NT2/D1 (cell line): ENCODE results near the gene ITPK1.

Source experiments
- DNase-seq: peaks from one replicate; pipeline ENCODE4 v3.0.0-alpha.2; 2011; ENCODE audit warnings: low read depth, low spot score
- H3K27me3 ChIP-seq: 2 replicates; pipeline ENCODE4 v1.6.0; 2011; ENCODE audit warnings: mild to moderate bottlenecking; ENCODE audit not compliant: insufficient read length, insufficient read depth
- H3K36me3 ChIP-seq: 2 replicates; pipeline ENCODE4 v1.6.1; 2011; ENCODE audit warnings: mild to moderate bottlenecking, low read length, mixed read lengths; ENCODE audit not compliant: insufficient read depth, insufficient read length
- H3K4me1 ChIP-seq: 2 replicates; pipeline ENCODE4 v1.5.1; 2011; ENCODE audit not compliant: insufficient read depth, insufficient read length
- H3K4me3 ChIP-seq: 2 replicates; pipeline ENCODE4 v1.5.1; 2011; ENCODE audit warnings: low read depth; ENCODE audit not compliant: insufficient read length
- H3K9ac ChIP-seq: 2 replicates; pipeline ENCODE4 v1.6.0; 2011; ENCODE audit warnings: low read depth; ENCODE audit not compliant: insufficient read length
- H3K9me3 ChIP-seq: 2 replicates; pipeline ENCODE4 v1.5.1; 2011; ENCODE audit warnings: mild to moderate bottlenecking, low read length; ENCODE audit not compliant: insufficient read depth
- SUZ12 ChIP-seq: IDR thresholded peaks from 2 replicates; pipeline ENCODE4 v1.6.1; 2011; ENCODE audit not compliant: insufficient read length, insufficient read depth; ENCODE audit errors: extremely low read depth
- YY1 ChIP-seq: IDR thresholded peaks from 2 replicates; pipeline ENCODE4 v1.6.1; 2011; ENCODE audit not compliant: insufficient read length, insufficient read depth
- ZNF274 ChIP-seq: IDR thresholded peaks from 2 replicates; pipeline ENCODE4 v1.6.1; 2011; ENCODE audit warnings: mild to moderate bottlenecking, low read depth, low read length

The ITPK1 gene

GRCh38 chr14:92950773-92951172 lies 165.0 kb downstream of the ITPK1 start:
- no peak overlapping the region for H3K4me3 ChIP-seq
- H3K27me3 ChIP-seq, result no peaks in the 10 kb centered on the region
- no peaks in the 10 kb centered on the region for H3K4me1 ChIP-seq
- H3K36me3 ChIP-seq, result peaks cover 8% of the 10 kb centered on the region
- no peak for DNase-seq
- TF ChIP-seq ZNF274 (no peak), SUZ12 (no peak), YY1 (no peak)
- H3K9me3 ChIP-seq, result no peaks in the 10 kb centered on the region
- H3K9ac ChIP-seq, result no peak overlapping the region

GRCh38 chr14:92950193-92950540 lies 165.6 kb downstream of the ITPK1 start:
- no peak overlapping the region for H3K9ac ChIP-seq
- DNase-seq, result no peak
- no peak overlapping the region for H3K4me3 ChIP-seq
- H3K4me1 ChIP-seq, result no peaks in the 10 kb centered on the region
- peaks cover 13% of the 10 kb centered on the region for H3K36me3 ChIP-seq
- H3K9me3 ChIP-seq, result no peaks in the 10 kb centered on the region
- no peak for TF ChIP-seq SUZ12
- TF ChIP-seq YY1, result no peak
- no peak for TF ChIP-seq ZNF274
- no peaks in the 10 kb centered on the region for H3K27me3 ChIP-seq

DNA sequence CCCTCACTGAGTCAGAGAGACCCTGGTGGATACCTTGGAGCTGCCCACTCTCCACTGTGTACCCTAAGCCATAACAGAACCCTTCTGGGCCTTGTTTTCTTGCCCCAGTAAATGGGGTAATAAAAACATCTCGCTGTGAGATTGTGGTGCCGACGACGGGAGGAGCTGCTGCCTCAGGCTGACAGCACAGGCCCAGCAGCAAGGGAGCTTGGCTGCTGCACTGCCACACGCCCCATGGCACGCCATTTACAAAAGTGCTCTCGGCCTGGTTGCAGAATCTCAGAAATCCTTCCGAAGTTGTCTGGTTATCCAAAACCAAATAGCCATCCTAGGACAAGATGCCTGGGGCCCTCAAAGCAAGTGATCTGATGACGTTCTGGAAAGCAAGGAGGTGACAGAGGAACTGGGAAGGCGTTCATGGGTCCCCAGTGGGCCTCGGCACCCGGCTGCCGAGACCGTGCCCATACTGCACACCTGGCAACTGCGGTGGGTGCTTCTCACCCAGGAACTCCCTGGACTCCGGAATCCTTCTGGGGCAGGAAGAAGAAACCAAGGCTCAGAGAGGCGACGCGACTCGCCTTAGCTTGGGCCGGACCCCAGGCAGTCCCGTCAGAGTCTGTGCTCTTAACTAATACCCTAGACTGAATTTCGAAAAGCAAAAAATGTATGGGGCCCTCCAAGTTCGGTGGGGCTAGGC lies 166.1 kb downstream of the ITPK1 start:
- Histone ChIP-seq H3K4me3 (no peak overlapping the region), H3K4me1 (no peaks in the 10 kb centered on the region), H3K36me3 (peaks cover 13% of the 10 kb centered on the region), H3K9me3 (no peaks in the 10 kb centered on the region), H3K9ac (no peak overlapping the region), H3K27me3 (no peaks in the 10 kb centered on the region)
- TF ChIP-seq SUZ12 (no peak), YY1 (no peak), ZNF274 (no peak)
- no peak for DNase-seq

GRCh38 chr14:92948647-92949046 lies 167.1 kb downstream of the ITPK1 start:
- no peak overlapping the region for H3K4me3 ChIP-seq
- H3K9me3 ChIP-seq, result no peaks in the 10 kb centered on the region
- H3K36me3 ChIP-seq, result peaks cover 13% of the 10 kb centered on the region
- no peak for DNase-seq
- H3K4me1 ChIP-seq, result no peaks in the 10 kb centered on the region
- H3K9ac ChIP-seq, result no peak overlapping the region
- TF ChIP-seq ZNF274 (no peak), YY1 (no peak), SUZ12 (no peak)
- H3K27me3 ChIP-seq, result no peaks in the 10 kb centered on the region

DNA sequence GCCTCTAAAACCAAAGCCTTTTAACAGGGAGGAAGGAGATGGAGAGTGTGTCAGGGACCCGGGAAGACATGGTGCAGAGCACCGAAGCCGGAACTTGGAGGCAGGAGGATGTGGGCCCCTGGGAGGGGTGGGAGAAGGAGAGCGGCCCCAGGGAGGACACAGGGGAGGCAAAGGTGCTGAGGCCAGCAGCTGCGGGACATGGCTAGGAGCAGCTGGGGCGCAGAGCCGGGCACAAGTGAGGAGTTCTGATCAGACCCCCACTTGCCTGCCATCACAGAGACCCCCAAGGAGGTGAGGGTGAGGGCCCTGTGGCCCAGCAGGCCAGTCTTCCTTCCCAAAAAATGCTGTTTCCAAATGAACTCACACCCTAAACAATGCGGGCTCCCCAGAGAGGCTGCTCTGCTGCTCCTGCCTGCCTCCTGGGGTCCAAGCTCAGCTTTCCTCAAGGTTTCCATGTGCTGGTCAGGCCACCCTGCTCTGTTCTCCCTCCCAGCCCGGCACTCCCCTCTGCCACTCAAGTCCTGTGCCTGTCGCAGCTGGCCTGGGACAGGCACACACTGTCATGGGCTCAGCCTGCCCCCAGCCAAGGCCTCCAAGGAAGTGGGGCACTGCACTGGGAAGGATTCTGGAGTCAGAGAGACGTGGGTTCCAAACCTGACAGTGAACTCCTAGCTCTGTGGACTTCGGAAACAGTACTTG lies 168.7 kb downstream of the ITPK1 start:
- Histone ChIP-seq H3K27me3 (no peaks in the 10 kb centered on the region), H3K4me1 (peaks cover 2% of the 10 kb centered on the region), H3K4me3 (no peak overlapping the region), H3K9ac (no peak overlapping the region), H3K9me3 (no peaks in the 10 kb centered on the region), H3K36me3 (peaks cover 10% of the 10 kb centered on the region)
- DNase-seq, result no peak
- no peak for TF ChIP-seq SUZ12
- no peak for TF ChIP-seq ZNF274
- no peak for TF ChIP-seq YY1

GRCh38 chr14:92945959-92946846 lies 169.5 kb downstream of the ITPK1 start:
- DNase-seq, result no peak
- H3K9me3 ChIP-seq, result no peaks in the 10 kb centered on the region

DNA sequence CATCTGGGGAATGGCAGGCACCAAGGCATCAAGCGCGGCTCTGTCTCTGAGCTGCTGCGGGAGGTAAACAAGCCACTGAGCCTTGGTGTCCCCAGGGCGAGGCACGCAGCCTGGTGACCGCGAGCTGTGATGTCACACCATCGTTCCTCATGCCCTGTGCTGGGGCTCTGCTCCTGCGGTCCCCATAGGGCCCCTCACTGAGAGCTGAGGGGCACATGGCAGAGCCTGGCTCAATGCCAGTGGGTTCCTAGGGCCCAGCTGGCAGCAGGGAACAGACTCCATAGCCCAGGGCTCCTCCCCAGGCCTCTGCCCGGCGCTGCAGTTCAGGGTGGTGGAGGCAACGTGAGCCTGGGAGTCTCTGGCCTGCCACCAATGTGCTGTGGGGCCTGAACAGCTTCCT lies 170.2 kb downstream of the ITPK1 start:
- no peak overlapping the region for H3K9ac ChIP-seq
- DNase-seq, result no peak
- H3K36me3 ChIP-seq, result peaks cover 10% of the 10 kb centered on the region
- no peaks in the 10 kb centered on the region for H3K9me3 ChIP-seq
- H3K4me1 ChIP-seq, result peaks cover 7% of the 10 kb centered on the region
- H3K27me3 ChIP-seq, result no peaks in the 10 kb centered on the region
- H3K4me3 ChIP-seq, result no peak overlapping the region
- no peak for TF ChIP-seq SUZ12
- no peak for TF ChIP-seq YY1
- TF ChIP-seq ZNF274, result no peak

More at GRCh38 chr14:92945959-92946846, 169.5 kb downstream of the ITPK1 start:
- TF ChIP-seq YY1, result no peak
- TF ChIP-seq SUZ12, result no peak
- TF ChIP-seq ZNF274, result no peak
- Histone ChIP-seq H3K36me3 (peaks cover 10% of the 10 kb centered on the region), H3K4me3 (no peak overlapping the region), H3K9ac (no peak overlapping the region), H3K4me1 (peaks cover 7% of the 10 kb centered on the region), H3K27me3 (no peaks in the 10 kb centered on the region)
